HUES64 (cell line): Measurements from ENCODE around the gene BRMS1L.

Source experiments
- H3K27ac ChIP-seq: 2 replicates; pipeline ENCODE4 v1.7.0; 2013; ENCODE audit warnings: low read depth, low read length, inconsistent platforms
- H3K27me3 ChIP-seq: 2 replicates; pipeline ENCODE4 v1.6.1; 2013; ENCODE audit warnings: mild to moderate bottlenecking, low read length; ENCODE audit not compliant: insufficient read depth
- H3K36me3 ChIP-seq: 2 replicates; pipeline ENCODE4 v1.6.1; 2013; ENCODE audit warnings: mild to moderate bottlenecking, low read length; ENCODE audit not compliant: insufficient read depth
- H3K4me1 ChIP-seq: 2 replicates; pipeline ENCODE4 v1.6.1; 2013; ENCODE audit warnings: mild to moderate bottlenecking, low read length, moderate library complexity; ENCODE audit not compliant: insufficient read depth
- H3K4me3 ChIP-seq: 2 replicates; pipeline ENCODE4 v1.5.1; 2013; ENCODE audit warnings: mild to moderate bottlenecking, low read length, moderate library complexity
- H3K9ac ChIP-seq: 2 replicates; pipeline ENCODE4 v1.6.1; 2013; ENCODE audit warnings: mild to moderate bottlenecking, low read depth, low read length
- H3K9me3 ChIP-seq: 2 replicates; pipeline ENCODE4 v1.6.1; 2013; ENCODE audit warnings: low read depth, low read length; ENCODE audit not compliant: insufficient read depth
- WGBS: fragments of 150-250, 120-280 bp; methylation state at CpG from one replicate; pipeline ENCODE4 v1.1.7; 2013; ENCODE audit warnings: missing lambda C conversion rate; 5-methylcytosine and 5-hydroxymethylcytosine counted together

Gene BRMS1L

DNA sequence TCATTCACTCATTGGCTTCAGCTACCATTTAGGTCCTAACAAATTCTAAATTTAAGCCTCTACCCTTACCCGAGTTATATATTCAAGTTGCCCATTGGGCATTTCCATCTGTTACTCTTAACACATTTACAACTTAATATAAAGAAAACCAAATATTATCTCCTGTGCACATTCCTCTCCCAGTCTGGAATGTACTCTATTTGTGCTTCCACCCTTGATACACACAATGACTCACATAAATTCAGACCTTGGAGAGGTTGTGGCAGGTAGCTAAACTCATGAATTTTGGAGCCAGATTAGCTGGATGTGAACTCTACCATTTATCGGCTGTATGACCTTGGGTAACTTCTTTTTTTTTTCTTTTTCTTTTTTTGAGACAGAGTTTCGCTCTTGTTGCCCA is 51.1 kb downstream of the BRMS1L start:
- no peak overlapping the region for H3K27ac ChIP-seq
- no peak overlapping the region for H3K9ac ChIP-seq
- H3K27me3 ChIP-seq: no peaks in the 10 kb centered on the region
- H3K36me3 ChIP-seq: no peaks in the 10 kb centered on the region; the same call in 1 of the 2 replicates
- no peaks in the 10 kb centered on the region for H3K4me1 ChIP-seq
- no peaks in the 10 kb centered on the region for H3K9me3 ChIP-seq
- H3K4me3 ChIP-seq: no peak overlapping the region
- 96% methylated on average over 3 of the region's 3 CpGs for WGBS

DNA sequence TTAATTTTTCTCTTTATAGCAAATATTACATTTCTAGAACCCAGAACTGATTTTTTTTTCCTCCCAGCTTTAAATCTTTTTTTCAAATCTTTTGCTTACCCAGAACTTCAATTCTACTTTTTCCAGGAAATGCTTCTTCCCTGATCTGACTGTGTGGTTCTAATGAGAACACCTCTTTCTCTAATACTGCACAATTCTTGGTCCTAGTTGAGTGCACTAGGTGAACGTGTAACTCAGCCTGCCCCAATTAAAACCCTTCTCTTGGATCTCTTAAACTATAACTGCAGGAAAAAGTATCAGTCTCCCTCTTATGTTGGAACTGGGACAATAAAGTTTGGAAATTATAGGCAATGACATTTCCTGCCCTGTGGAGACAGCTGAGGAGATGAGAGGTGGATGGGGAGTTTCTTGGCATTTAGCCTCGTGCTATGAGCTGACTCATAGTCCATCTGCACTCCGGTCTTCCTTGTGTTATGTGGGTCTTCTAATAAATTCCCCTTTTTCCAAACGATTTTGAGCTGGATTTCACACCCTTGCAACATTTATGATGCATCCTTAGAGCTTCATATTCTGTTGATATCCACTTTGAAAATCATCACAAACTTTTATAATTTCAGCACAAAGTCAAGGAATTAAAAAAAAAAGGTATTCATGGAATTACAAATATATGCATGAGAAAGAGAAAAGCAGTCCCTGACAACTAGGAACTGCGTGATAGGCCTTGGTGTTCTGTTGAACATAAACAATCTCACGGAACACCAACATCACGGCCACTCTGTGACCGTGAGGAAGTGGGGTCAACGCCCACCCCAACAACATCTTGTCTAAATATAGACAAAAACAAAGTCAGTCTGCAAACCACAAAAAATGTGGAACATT is 52.4 kb downstream of the BRMS1L start:
- H3K27me3 ChIP-seq: no peaks in the 10 kb centered on the region
- 87% methylated on average over 9 of the region's 9 CpGs for WGBS
- H3K9ac ChIP-seq: no peak overlapping the region
- no peaks in the 10 kb centered on the region for H3K36me3 ChIP-seq
- H3K9me3 ChIP-seq: no peaks in the 10 kb centered on the region
- H3K27ac ChIP-seq: no peak overlapping the region
- no peaks in the 10 kb centered on the region for H3K4me1 ChIP-seq
- no peak overlapping the region for H3K4me3 ChIP-seq

DNA sequence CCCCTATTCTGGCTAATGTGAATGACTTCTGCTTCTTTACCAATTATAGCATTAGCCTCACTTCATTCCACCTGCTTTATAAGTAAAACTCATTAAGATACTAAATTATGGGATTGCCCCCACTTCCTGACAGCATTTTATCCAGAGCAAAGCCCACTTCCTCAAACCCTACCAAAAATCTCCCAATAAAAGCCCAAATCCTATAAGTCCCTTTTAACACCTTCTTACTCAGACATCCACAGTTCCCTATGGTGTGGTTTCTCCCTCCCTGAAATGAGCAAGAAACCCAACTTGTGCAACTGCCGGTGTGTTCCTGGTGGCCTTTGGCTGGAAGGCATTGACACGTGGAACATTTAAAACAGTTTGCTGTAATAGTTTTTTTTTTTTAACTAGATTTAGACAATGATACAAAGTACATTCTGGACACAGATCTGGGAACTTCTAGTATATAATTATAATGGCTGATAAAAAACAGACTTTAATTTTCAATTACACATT is 53.1 kb downstream of the BRMS1L start:
- no peaks in the 10 kb centered on the region for H3K27me3 ChIP-seq
- no peaks in the 10 kb centered on the region for H3K4me1 ChIP-seq
- no peak overlapping the region for H3K4me3 ChIP-seq
- no peaks in the 10 kb centered on the region for H3K36me3 ChIP-seq
- no peak overlapping the region for H3K9ac ChIP-seq
- H3K9me3 ChIP-seq: no peaks in the 10 kb centered on the region
- no peak overlapping the region for H3K27ac ChIP-seq
- WGBS: 92% methylated on average over 1 of the region's 2 CpGs

DNA sequence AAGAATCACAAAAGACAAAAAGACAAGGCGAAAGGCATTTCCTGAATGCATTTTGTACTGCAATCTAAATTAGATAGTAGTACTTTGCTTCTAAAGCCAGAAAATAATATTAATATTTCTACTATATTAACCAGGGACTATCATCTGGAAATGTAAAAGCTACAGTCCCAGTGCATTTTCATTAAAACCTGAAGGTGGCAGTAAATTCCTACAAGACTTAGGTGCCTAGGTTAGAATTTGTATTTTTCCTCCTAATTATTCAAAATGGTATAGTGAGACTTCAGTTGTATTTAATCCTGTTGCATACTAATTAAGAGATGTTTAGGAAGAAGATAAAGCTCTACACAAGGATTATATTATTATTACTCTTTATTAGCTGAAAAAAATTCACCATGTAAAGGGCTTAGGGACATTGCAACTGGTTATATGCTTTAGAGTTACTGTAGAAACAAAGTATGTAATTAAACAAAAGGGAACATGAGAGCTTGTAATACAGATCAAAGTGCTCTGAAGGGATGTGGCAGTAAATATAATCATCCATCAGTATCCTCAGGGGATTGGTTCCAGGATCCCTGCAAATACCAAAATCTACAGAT is 53.6 kb downstream of the BRMS1L start:
- Histone ChIP-seq H3K4me3 (no peak overlapping the region), H3K36me3 (no peaks in the 10 kb centered on the region), H3K9ac (no peak overlapping the region), H3K27ac (no peak overlapping the region), H3K9me3 (no peaks in the 10 kb centered on the region), H3K27me3 (no peaks in the 10 kb centered on the region), H3K4me1 (no peaks in the 10 kb centered on the region)
- WGBS: no CpG with 5 or more reads among the region's 1 CpG

DNA sequence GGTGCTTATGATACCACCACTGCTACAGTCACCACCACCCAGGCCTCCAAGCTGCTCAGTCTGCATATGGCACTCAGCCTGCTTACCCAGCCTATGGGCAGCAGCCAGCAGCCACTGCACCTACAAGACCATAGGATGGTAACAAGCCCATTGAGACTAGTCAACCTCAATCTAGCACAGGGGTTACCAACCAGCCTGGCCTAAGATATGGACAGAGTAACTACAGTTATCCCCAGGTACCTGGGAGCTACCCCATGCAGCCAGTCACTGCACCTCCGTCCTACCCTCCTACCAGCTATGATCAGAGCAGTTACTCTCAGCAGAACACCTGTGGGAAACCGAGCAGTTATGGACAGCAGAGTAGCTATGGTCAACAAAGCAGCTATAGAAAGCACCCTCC is 55.1 kb downstream of the BRMS1L start:
- no peaks in the 10 kb centered on the region for H3K27me3 ChIP-seq
- no peak overlapping the region for H3K27ac ChIP-seq
- H3K4me1 ChIP-seq: no peaks in the 10 kb centered on the region
- no peak overlapping the region for H3K4me3 ChIP-seq
- no peak overlapping the region for H3K9ac ChIP-seq
- H3K9me3 ChIP-seq: no peaks in the 10 kb centered on the region
- 93% methylated on average over 2 of the region's 2 CpGs for WGBS
- H3K36me3 ChIP-seq: no peaks in the 10 kb centered on the region

DNA sequence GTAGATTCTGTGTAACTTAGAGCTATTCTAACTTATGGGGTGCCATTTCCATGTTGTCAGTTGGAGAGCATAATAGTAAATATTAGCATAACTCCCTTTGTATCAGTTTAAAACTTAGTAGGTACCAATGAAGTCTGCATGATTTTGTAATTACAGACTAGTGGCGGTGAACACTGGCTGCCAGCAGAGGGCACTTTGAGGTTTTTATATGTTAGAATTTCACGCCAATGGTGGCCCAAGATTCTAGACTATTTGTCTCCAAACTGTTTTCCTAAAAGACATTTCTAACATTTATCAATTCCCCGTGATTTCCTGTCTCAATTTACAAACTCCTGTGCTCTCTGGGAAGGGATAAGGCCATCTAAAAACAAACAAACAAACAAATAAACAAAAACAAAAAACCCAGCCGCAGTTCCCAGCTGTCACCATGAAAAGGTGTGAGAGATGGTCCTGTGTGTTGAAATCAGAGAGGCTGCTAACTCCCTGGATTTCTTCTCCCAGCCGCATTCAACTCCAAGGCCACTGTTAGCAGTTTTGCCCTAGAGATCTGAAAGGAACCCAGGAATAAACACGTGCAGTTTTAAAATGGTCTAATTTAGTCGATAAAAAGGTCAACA is 57.6 kb downstream of the BRMS1L start:
- Histone ChIP-seq H3K9me3 (no peaks in the 10 kb centered on the region), H3K27me3 (no peaks in the 10 kb centered on the region), H3K9ac (no peak overlapping the region), H3K27ac (no peak overlapping the region), H3K4me3 (no peak overlapping the region), H3K36me3 (no peaks in the 10 kb centered on the region), H3K4me1 (no peaks in the 10 kb centered on the region)
- WGBS: 54% methylated on average over 7 of the region's 7 CpGs

DNA sequence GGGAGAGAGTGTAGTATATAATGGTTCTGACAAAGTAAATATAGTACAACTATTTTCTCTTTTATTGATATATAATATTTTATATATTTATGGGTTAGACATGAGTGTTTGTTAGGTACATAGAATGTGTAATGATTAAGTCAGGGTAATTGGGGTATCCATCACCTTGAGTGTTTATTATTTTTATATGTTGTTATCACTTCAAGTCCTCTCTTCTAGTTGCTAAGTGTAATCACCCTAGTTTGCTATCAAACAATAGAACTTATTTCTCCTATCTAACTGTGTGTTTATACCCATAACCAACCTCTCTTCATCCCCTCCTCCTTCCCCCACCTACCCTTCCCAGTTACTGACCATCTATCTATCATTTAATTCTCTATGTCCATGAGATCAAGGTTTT is 64.2 kb downstream of the BRMS1L start:
- H3K27ac ChIP-seq: no peak overlapping the region
- H3K9me3 ChIP-seq: no peaks in the 10 kb centered on the region
- H3K27me3 ChIP-seq: no peaks in the 10 kb centered on the region
- H3K4me1 ChIP-seq: no peaks in the 10 kb centered on the region
- no peaks in the 10 kb centered on the region for H3K36me3 ChIP-seq
- H3K4me3 ChIP-seq: no peak overlapping the region
- H3K9ac ChIP-seq: no peak overlapping the region

DNA sequence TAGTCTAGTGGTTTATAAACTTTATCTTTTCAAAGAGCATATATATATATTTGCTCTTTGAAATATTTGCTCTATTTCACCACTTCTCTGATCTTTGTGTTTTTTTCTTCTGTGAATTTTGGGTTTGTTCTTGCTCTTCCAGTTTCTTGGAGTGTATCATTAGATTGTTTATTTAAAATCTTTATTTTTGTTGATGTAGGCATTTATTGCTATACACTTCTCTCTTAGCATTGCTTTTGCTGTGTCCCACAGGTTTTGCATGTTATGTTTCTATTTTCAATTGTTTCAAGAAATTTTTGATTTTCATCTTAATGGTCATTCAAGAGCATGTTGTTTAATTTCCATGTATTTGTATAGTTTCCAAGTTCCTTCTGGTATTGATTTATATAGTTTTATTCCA is 69.1 kb downstream of the BRMS1L start:
- Histone ChIP-seq H3K4me1 (peaks cover 3% of the 10 kb centered on the region; the same call in 1 of the 2 replicates), H3K4me3 (no peak overlapping the region), H3K9ac (no peak overlapping the region), H3K27ac (no peak overlapping the region), H3K9me3 (no peaks in the 10 kb centered on the region), H3K27me3 (no peaks in the 10 kb centered on the region), H3K36me3 (no peaks in the 10 kb centered on the region)

DNA sequence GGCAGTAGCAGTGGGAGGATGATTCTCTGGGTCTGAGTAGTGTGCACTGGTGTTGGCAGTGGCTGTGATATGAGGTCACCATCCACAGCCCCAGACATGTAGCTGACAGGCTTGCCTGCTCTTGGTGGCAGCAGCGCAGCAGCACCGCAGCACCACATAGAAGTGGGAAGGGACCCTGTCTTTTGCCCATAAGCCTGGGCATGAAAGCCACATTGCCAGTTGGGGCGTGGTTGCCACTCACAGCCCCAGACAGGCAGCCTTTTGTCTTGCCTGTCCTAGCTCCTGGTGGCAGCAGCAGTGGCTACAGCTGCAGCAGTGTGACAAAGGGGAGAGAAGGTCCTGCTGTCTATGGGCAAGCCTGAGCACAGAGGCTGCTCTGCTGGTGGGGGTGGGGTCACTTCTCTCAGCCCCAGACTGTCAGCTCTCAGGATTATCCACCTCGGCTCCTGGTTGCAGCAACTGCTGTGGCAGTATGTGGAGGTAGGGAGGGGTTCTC is 71.5 kb downstream of the BRMS1L start:
- H3K9me3 ChIP-seq: no peaks in the 10 kb centered on the region
- 75% methylated on average over 4 of the region's 4 CpGs for WGBS
- no peaks in the 10 kb centered on the region for H3K36me3 ChIP-seq
- H3K4me3 ChIP-seq: no peak overlapping the region
- no peak overlapping the region for H3K9ac ChIP-seq
- no peak overlapping the region for H3K27ac ChIP-seq
- peaks cover 3% of the 10 kb centered on the region; the same call in 1 of the 2 replicates for H3K4me1 ChIP-seq
- H3K27me3 ChIP-seq: no peaks in the 10 kb centered on the region

DNA sequence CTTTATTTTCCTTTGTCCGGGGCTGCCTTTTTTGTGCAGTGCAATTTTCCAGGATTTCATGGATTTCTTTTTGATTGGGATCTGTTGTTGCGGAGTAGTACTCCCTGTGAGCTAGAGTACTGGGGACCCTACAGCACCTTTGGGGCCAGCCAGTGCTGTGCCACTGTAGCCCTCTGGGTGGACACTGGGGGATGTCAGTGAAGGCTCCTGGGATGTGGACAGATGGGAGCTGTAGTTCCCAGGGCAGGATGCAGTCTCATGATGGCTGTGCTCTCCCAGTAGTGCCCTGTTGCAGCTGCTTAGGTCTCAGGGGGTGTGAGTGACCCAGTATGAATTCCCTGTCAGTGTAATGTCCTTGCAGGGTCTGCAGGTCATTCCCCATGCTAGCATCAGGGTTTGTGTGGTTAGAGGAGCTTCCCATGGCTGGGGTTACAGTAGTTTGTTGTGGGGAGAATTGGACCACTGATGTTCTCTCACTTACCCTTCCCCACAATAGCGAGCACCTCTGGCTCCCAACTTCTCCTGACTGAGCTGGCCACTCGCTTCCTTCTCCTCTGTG is 72.2 kb downstream of the BRMS1L start:
- no peak overlapping the region for H3K27ac ChIP-seq

DNA sequence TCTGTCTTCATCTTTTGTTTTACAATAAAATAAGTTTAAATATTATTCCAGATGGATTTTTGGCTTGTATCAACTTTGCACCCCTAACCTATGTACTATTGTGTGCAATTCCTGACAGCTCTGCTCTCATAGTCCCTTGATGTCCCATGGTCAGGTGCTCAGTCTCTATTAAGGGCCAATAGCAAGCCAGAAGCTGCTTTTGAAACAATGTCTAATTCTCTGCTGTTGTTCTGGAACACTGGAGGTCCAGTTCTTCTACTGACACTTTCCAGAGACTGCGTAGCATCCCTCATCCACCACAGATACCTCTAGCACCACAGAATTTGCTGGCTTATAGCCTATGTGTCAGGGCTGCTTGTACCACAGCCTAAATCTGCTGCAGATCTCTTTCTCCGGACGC is 74.6 kb downstream of the BRMS1L start:
- H3K27ac ChIP-seq: no peak overlapping the region
- peaks cover 3% of the 10 kb centered on the region; the same call in 1 of the 2 replicates for H3K4me1 ChIP-seq
- H3K9me3 ChIP-seq: no peaks in the 10 kb centered on the region
- no peak overlapping the region for H3K9ac ChIP-seq
- WGBS: 96% methylated on average over 3 of the region's 3 CpGs
- H3K36me3 ChIP-seq: no peaks in the 10 kb centered on the region
- no peak overlapping the region for H3K4me3 ChIP-seq
- no peaks in the 10 kb centered on the region for H3K27me3 ChIP-seq

More for the DNA sequence above, 72.2 kb downstream of the BRMS1L start:
- H3K36me3 ChIP-seq: no peaks in the 10 kb centered on the region
- no peak overlapping the region for H3K4me3 ChIP-seq
- 93% methylated on average over 4 of the region's 4 CpGs for WGBS
- peaks cover 3% of the 10 kb centered on the region; the same call in 1 of the 2 replicates for H3K4me1 ChIP-seq
- no peak overlapping the region for H3K9ac ChIP-seq
- H3K9me3 ChIP-seq: no peaks in the 10 kb centered on the region
- no peaks in the 10 kb centered on the region for H3K27me3 ChIP-seq
